K562 (cell line): ENCODE results near the gene GRAMD4. TPM values are rescaled to one million over a fixed set of nuclear protein-coding genes. Genes with fewer than 3 reads are reported as not detected.

ENCODE experiments used
- HNRNPK ChIP-seq: fragments of 200-400 bp; formaldehyde crosslinking; IDR thresholded peaks from one replicate; pipeline ENCODE4 v1.6.1; 2018; ENCODE audit warnings: mild to moderate bottlenecking, low read depth, low read length; ENCODE audit not compliant: poor library complexity, severe bottlenecking
- RBFOX2 ChIP-seq: fragments of 200-400 bp; formaldehyde crosslinking; IDR thresholded peaks from 2 replicates; pipeline ENCODE4 v1.6.1; 2017; ENCODE audit warnings: low read depth, mild to moderate bottlenecking, low read length, moderate library complexity
- polyA plus RNA-seq, 8 experiments: library from polyadenylated mRNA; depleted of rRNA in 4 of 8; stranded (reverse) in 5 of 8; unstranded in 3 of 8; fragments of >200 nt; fragmentation: Nextera tagmentation in 2 of 8; fragmentation: Illumina TruSeq in 1 of 8; extraction: Ambion mirVana in 2 of 8; extraction: Trizol in 1 of 8; gene quantifications; 2 replicates each; pipeline versions ENCODE4 v1.2.1 to v1.2.3, GENCODE V29; 2011 to 2014; ENCODE audit warnings: inconsistent platforms in 1 of 8, missing spikeins in 1 of 8
- total RNA-seq, 7 experiments: library from RNA; depleted of rRNA in 6 of 7; stranded (reverse); fragments of >200 nt in 6 of 7; fragmentation: Illumina TruSeq in 2 of 7; extraction: Trizol in 2 of 7; gene quantifications; 2 replicates each; pipeline versions ENCODE4 v1.2.1 to v1.2.3, GENCODE V29; 2011 to 2021; ENCODE audit warnings: low replicate concordance in 1 of 7
- TF ChIP-seq, protein P1 (sequence below): fragments of 450-650 bp; IDR thresholded peaks from 2 replicates; pipeline ENCODE4 v1.6.1; 2016; ENCODE audit warnings: mild to moderate bottlenecking, moderate library complexity
- TF ChIP-seq, protein P2 (sequence below): fragments of 200-800 bp; sonication (Bioruptor generic); IDR thresholded peaks from 2 replicates; pipeline ENCODE4 v1.6.1; 2017; ENCODE audit warnings: missing genetic modification characterization, missing compliant biosample characterization

GRAMD4 gene
- total and polyA plus RNA-seq, 9 of the 15 experiments (the other 6 are each of a cell fraction or from before 2014, with no cell fraction given) = 0.18 to 44.8 (median 18.6) TPM

DNA sequence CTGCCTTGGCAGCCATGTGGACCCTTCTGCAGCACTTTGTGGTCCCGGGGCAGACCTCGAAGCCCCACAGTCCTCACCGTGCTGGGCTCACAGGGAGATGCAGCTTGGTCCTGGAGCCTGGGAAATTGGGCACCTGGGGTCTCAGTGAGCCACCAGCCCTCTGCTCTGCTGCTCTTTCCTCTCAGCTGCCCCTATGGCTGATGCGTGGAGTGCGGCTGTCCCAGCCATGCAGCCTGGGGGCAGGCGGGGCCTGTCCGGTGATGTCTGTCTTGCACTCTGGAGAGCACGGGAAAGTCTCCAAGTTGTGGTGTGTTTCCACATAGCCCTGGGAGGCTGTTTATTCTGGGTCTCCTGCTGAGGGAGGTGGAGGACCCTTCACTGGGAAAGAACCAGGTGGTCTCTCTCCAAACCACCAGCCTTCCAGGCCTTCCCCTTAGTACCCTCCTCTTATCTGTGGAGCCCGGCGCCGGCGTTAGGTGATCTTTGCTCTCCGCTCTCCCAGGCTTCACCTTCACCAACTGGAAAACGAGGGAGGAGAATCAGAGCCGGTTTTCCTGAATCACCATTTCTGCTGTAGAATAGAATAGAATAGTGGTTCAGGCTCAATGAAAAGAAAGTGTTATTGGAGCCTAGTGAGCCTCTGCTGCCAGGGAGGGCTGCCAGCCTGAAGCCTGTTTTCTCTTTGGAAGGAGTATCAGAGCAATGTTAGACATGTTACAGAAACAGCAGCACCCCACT, 41.2 kb upstream of the GRAMD4 start (continued):
- TF ChIP-seq, protein P1, sequence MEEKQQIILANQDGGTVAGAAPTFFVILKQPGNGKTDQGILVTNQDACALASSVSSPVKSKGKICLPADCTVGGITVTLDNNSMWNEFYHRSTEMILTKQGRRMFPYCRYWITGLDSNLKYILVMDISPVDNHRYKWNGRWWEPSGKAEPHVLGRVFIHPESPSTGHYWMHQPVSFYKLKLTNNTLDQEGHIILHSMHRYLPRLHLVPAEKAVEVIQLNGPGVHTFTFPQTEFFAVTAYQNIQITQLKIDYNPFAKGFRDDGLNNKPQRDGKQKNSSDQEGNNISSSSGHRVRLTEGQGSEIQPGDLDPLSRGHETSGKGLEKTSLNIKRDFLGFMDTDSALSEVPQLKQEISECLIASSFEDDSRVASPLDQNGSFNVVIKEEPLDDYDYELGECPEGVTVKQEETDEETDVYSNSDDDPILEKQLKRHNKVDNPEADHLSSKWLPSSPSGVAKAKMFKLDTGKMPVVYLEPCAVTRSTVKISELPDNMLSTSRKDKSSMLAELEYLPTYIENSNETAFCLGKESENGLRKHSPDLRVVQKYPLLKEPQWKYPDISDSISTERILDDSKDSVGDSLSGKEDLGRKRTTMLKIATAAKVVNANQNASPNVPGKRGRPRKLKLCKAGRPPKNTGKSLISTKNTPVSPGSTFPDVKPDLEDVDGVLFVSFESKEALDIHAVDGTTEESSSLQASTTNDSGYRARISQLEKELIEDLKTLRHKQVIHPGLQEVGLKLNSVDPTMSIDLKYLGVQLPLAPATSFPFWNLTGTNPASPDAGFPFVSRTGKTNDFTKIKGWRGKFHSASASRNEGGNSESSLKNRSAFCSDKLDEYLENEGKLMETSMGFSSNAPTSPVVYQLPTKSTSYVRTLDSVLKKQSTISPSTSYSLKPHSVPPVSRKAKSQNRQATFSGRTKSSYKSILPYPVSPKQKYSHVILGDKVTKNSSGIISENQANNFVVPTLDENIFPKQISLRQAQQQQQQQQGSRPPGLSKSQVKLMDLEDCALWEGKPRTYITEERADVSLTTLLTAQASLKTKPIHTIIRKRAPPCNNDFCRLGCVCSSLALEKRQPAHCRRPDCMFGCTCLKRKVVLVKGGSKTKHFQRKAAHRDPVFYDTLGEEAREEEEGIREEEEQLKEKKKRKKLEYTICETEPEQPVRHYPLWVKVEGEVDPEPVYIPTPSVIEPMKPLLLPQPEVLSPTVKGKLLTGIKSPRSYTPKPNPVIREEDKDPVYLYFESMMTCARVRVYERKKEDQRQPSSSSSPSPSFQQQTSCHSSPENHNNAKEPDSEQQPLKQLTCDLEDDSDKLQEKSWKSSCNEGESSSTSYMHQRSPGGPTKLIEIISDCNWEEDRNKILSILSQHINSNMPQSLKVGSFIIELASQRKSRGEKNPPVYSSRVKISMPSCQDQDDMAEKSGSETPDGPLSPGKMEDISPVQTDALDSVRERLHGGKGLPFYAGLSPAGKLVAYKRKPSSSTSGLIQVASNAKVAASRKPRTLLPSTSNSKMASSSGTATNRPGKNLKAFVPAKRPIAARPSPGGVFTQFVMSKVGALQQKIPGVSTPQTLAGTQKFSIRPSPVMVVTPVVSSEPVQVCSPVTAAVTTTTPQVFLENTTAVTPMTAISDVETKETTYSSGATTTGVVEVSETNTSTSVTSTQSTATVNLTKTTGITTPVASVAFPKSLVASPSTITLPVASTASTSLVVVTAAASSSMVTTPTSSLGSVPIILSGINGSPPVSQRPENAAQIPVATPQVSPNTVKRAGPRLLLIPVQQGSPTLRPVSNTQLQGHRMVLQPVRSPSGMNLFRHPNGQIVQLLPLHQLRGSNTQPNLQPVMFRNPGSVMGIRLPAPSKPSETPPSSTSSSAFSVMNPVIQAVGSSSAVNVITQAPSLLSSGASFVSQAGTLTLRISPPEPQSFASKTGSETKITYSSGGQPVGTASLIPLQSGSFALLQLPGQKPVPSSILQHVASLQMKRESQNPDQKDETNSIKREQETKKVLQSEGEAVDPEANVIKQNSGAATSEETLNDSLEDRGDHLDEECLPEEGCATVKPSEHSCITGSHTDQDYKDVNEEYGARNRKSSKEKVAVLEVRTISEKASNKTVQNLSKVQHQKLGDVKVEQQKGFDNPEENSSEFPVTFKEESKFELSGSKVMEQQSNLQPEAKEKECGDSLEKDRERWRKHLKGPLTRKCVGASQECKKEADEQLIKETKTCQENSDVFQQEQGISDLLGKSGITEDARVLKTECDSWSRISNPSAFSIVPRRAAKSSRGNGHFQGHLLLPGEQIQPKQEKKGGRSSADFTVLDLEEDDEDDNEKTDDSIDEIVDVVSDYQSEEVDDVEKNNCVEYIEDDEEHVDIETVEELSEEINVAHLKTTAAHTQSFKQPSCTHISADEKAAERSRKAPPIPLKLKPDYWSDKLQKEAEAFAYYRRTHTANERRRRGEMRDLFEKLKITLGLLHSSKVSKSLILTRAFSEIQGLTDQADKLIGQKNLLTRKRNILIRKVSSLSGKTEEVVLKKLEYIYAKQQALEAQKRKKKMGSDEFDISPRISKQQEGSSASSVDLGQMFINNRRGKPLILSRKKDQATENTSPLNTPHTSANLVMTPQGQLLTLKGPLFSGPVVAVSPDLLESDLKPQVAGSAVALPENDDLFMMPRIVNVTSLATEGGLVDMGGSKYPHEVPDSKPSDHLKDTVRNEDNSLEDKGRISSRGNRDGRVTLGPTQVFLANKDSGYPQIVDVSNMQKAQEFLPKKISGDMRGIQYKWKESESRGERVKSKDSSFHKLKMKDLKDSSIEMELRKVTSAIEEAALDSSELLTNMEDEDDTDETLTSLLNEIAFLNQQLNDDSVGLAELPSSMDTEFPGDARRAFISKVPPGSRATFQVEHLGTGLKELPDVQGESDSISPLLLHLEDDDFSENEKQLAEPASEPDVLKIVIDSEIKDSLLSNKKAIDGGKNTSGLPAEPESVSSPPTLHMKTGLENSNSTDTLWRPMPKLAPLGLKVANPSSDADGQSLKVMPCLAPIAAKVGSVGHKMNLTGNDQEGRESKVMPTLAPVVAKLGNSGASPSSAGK = peak; percentile 38; the same call in 1 of the 2 replicates
- 0 out of 2 replicates have a peak, but pooled peaks have one; percentile 12 for TF ChIP-seq RBFOX2
- TF ChIP-seq, protein P2, sequence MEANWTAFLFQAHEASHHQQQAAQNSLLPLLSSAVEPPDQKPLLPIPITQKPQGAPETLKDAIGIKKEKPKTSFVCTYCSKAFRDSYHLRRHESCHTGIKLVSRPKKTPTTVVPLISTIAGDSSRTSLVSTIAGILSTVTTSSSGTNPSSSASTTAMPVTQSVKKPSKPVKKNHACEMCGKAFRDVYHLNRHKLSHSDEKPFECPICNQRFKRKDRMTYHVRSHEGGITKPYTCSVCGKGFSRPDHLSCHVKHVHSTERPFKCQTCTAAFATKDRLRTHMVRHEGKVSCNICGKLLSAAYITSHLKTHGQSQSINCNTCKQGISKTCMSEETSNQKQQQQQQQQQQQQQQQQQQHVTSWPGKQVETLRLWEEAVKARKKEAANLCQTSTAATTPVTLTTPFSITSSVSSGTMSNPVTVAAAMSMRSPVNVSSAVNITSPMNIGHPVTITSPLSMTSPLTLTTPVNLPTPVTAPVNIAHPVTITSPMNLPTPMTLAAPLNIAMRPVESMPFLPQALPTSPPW (CRISPR knock-in tag) = peak; percentile 28
- TF ChIP-seq HNRNPK = no peak
